ENCODE data around the gene RSAD2.
"Not testable (repeated sequence)": the region's sequence is repeated elsewhere in the genome, so short reads cannot be mapped to it uniquely, and the experiment has no call there.

The RSAD2 gene

DNA sequence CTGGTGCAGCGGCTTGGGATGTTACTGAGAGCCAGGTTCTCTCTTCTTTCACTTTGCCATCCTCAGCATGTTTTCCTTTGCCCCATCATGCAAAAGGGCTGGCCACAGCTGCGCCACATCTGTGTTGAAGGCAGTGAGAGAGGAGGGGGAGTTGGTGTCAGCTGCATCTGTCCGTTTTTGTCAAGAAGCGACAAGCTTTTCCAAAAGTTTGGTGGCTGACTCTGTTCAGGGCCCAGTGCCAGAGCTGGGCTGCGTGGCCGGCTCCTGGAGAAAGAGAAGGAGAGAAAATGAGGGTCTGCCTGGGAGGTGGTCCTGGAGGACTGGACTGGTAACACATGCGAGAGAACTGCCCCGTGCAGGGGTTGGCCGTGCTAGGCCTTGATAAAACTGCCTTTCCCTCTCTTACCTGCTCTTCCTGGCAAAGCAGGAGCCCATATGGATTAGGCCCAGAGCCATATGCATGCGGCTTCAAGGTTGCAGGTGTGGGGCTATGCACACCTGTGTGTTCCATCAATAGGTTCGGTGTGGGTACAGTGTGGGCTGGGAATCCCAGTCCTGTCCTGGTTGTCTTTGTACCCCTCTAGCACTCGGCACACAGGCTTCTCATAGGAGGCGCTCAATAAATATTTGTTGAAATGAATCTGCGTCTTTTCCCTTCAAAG is 48.6 kb downstream of the RSAD2 start:
- DNase-seq (ENCODE audit: low read depth in 3 of 3): no peak

GRCh38 chr2:6927186-6927585 is 49.6 kb downstream of the RSAD2 start:
- DNase-seq (ENCODE audit: low read depth in 3 of 3): no peak

GRCh38 chr2:6927753-6928152 is 50.2 kb downstream of the RSAD2 start:
- DNase-seq (ENCODE audit: low read depth in 3 of 3): no peak

- DNase-seq (ENCODE audit: low read depth in 3 of 3): no peak
Measured at GRCh38 chr2:6928452-6928851, 50.9 kb downstream of the RSAD2 start.

- no peak for DNase-seq (ENCODE audit: low read depth in 3 of 3)
Measured at GRCh38 chr2:6929196-6929819, 51.7 kb downstream of the RSAD2 start.

GRCh38 chr2:6930923-6931647 is 53.5 kb downstream of the RSAD2 start:
- DNase-seq (ENCODE audit: low read depth in 3 of 3): no peak

DNA sequence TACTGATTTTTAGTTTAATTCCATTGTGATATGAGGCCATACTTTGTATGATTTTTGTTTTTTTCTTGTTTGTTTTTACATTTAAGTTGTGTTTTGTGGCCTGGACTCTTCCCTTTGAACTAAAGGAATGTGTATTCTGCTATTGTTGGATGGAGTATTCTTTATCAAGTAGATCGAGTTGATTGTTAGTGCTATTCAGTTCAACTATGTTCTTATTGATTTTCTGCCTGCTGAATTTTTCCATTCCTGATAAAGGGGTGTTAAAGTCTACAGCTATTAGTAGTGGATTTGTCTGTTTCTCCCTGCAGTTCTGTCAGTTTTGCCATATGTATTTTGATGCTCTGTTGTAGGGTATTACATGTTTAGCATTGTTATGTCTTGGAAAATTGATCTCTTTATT is 54.2 kb downstream of the RSAD2 start:
- no peak for DNase-seq (ENCODE audit: low read depth in 3 of 3)

DNA sequence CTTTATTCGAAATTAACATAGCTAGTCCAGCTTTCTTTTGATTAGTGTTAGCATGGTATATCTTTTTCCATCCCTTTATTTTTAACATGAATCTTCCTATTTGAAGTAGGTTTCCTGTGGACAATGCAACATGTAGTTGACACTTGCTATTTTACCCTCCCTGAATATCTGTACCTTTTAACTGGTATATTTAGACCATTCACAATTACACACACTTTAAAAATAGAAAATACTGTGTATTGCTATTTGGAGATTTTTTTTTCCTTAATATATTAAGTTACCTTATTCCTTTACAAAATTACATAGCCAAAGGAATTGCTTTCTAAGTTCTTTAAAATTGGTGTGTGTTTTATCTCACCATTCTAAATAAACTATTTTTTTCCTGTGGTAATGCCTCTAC is 54.6 kb downstream of the RSAD2 start:
- no peak for DNase-seq (ENCODE audit: low read depth in 3 of 3)

DNA sequence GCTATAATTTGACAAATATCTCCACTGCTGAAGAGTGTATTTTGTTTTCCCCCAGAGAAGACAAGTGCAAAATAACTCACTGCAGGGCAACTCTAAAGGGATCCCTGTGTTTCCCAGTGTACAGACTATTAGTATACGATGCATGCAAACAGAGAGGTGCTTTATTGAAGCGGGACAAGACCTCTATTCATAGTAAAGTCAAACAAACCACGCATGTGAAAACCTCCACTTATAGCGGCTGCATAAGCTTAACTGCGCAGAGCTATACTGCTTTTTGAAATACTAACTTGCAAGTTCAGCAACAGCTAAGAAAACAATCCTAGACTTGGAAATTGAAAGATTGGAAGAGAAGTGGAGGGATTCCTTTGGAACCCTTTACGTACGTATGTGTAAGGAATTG is 55.3 kb downstream of the RSAD2 start:
- no peak for DNase-seq (ENCODE audit: low read depth in 3 of 3)

DNA sequence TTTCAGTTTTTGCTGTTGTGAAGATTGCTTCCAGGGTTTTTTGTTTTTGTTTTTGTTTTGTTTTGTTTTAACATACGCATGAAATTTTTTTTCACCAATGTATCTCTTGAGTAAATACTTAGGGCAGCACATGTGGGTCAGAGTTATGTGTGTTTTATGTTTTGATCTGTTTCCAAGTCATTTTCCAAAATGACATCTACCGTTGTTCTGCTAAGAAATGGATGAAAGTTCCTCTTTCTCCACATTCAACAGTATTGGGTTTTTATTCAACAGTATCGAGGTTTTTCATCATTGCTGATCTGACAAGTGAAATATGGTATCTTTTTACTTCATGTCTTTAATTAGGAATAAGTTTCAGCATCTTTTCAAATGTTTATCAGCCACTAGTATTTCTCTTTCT is 56.3 kb downstream of the RSAD2 start:
- no peak for DNase-seq (ENCODE audit: low read depth in 3 of 3)

DNA sequence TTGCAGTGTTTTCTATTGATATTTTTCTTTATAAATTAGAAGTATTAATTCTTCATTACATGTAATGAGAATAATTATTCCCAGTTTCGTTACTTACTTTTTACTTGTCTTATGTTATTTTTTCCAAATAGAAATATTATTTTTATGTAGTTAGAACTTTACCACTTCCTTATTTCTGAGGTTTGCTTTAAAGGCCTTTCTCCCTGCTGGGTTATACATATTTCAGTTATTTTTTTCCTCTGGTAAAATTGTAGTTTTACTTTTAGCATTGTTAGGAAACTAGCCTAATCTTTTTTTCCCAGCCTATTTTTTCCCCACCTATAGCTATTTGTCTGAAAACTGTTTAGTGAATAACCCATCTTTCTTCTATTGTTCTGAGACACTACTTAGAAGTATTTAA is 56.8 kb downstream of the RSAD2 start:
- DNase-seq (ENCODE audit: low read depth in 3 of 3): no peak

GRCh38 chr2:6934758-6935651 is 57.4 kb downstream of the RSAD2 start:
- no peak for DNase-seq (ENCODE audit: low read depth in 3 of 3)

DNA sequence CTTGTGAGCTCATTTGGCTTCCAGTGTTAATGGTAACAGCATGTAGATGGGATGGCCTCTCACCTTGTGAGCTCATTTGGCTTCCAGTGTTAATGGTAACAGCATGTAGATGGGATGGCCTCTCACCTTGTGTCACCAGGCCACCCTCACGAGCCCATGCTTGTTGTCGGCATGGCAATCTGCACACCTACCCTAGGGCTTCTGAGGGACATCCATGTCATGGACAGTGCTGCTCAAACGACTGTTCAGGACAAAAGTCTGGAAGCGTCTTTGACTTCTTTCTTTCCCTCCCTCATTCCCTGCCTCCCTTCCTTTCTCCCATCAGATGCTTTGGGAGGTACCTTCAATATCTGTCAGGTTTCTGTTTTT is 58.1 kb downstream of the RSAD2 start:
- not testable (repeated sequence) for DNase-seq (ENCODE audit: low read depth in 3 of 3)

- DNase-seq (ENCODE audit: low read depth in 3 of 3): no peak
Measured at GRCh38 chr2:6937157-6937556, 59.6 kb downstream of the RSAD2 start.

- DNase-seq (ENCODE audit: low read depth in 3 of 3): no peak
Measured at GRCh38 chr2:6937582-6937981, 60.0 kb downstream of the RSAD2 start.

DNA sequence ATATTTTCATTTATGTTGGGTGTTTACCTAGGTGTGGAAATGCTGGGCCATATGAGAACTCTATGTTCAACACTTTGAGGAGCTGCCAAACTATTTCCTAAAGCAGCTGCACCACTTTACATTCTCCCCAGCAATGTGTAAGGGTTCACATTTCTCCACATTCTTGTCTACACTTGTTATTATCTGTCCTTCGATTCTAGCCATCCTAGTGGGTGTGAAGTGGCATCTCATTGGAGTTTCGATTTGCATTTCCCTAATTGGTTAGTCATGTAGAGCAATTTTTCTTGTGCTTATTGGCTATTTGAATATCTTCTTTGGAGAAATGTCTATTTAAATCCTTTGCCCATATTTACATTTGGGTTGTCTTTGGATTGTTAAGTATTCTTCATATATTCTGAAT is 61.5 kb downstream of the RSAD2 start:
- no peak for DNase-seq (ENCODE audit: low read depth in 3 of 3)

DNA sequence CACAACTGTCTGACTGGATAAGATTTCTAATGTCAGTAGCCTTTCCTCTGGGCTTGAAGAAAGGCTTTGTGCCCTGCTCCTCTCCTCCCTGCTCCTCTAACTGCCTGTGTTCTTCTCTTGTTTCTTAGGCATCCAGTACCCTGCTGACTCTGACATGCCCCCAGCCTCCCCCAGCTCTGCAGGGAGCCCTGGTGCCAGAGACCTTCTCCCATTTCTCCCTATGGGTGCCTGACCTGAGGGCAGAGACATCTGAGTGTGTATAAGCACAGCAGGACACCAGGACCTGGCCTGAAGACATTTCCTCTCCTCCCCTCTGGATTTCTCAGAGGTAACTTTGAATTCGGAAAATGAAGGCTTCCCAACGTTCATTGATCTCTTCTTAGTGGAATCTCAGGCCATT is 63.2 kb downstream of the RSAD2 start:
- DNase-seq (ENCODE audit: low read depth in 3 of 3): no peak

GRCh38 chr2:6941299-6942046 is 63.9 kb downstream of the RSAD2 start:
- no peak for DNase-seq (ENCODE audit: low read depth in 3 of 3)

- no peak for DNase-seq (ENCODE audit: low read depth in 3 of 3)
Measured at GRCh38 chr2:6942848-6943247, 65.3 kb downstream of the RSAD2 start.

DNA sequence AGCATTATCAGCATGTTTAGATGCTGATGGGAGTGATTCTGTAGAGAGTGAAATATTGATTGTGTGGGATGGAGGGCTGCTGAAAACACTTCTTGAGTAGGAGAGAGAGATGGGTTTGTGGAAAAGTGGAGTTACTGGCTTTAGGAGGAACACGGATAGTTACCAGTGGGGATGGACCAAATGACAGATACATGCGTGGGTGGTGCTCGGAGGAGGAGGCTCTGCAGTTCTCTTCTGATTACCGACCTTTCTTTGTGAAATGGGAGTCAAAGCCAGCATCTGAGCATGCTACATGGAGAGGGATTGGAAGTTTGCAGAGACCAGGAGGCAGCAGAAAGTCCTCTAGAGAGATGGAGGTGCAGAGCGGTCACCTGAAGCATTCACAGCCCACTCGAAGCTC is 65.9 kb downstream of the RSAD2 start:
- no peak for DNase-seq (ENCODE audit: low read depth in 3 of 3)

- DNase-seq (ENCODE audit: low read depth in 3 of 3): no peak
Measured at GRCh38 chr2:6943971-6944370, 66.4 kb downstream of the RSAD2 start.

DNA sequence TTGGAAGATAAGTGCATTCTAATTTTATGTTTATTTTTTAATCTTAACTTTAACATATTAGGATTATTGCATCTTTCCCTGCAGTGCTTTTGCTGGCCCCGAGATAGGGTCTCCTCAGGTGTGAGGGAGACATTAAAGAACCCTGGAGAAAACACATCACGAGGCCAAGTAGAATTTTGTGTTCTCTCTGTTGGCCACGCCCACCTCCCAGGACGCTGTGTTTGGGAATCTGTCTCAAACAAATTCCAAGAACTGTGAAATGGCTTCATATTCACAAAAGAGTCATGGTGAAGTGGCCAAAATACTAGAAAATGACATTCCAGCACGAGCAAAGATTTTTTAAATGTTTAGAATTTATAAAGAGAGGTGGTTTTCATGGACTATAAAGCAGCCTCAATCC is 67.0 kb downstream of the RSAD2 start:
- no peak for DNase-seq (ENCODE audit: low read depth in 3 of 3)

Data from stimulated activated CD4-positive, alpha-beta T cell treated with anti-CD3 and anti-CD28 coated beads, TNF-alpha, amount 100 ng/mL, for 24 hours (primary cell).